Body of pancreas (tissue), 4 donors: ENCODE data around the gene MED25. TPM values are rescaled to one million over a fixed set of nuclear protein-coding genes. Genes with fewer than 3 reads are reported as not detected.

Source experiments
- ATAC-seq: fragments of 150-250 bp; one replicate; pipeline ENCODE4 v1.9.1; 2016
- DNase-seq, 4 donors: peaks; one replicate each; pipeline ENCODE4 v3.0.0-alpha.2; 2019
- H3K27ac ChIP-seq, 4 donors: fragments of 200-600 bp; sonication (generic); 1 replicate in 3 of 4; 2 replicates in 1 of 4; pipeline versions ENCODE4 v1.5.1 to v1.6.1; 2016 to 2019; ENCODE audit warnings: mild to moderate bottlenecking in 1 of 4, mixed read lengths in 1 of 4, moderate library complexity in 1 of 4
- H3K27me3 ChIP-seq, 2 donors: fragments of 200-600 bp; sonication (generic); one replicate each; pipeline ENCODE4 v1.6.0; 2016; ENCODE audit warnings: mild to moderate bottlenecking in 1 of 2
- H3K36me3 ChIP-seq, 2 donors: fragments of 200-600 bp; sonication (generic); replicated peaks in 1 of 2; 2 replicates each; pipeline ENCODE4 v1.5.1; 2016; ENCODE audit warnings: low read depth in 2 of 2; ENCODE audit not compliant: insufficient read depth in 1 of 2
- H3K4me1 ChIP-seq: fragments of 200-600 bp; sonication (generic); one replicate; pipeline ENCODE4 v1.6.0; 2016
- H3K4me3 ChIP-seq, 2 donors: fragments of 200-600 bp; sonication (generic); 1 replicate in 1 of 2; 2 replicates in 1 of 2; pipeline ENCODE4 v1.5.1; 2016 to 2019
- H3K9me3 ChIP-seq, 3 donors: fragments of 200-600 bp; sonication (generic); 1 replicate in 2 of 3; 2 replicates in 1 of 3; pipeline ENCODE4 v1.5.1; 2016
- CTCF ChIP-seq, 7 experiments: fragments of 450-650 bp in 4 of 7; fragments of 200-600 bp in 3 of 7; sonication (generic) in 3 of 7; IDR thresholded peaks; one replicate each; pipeline ENCODE4 v1.5.1; 2016 to 2019; ENCODE audit warnings: antibody characterized with exemption in 7 of 7
- POLR2A ChIP-seq, 3 donors: fragments of 450-650 bp; IDR thresholded peaks; one replicate each; pipeline ENCODE4 v1.6.1; 2016; ENCODE audit warnings: antibody characterized with exemption in 3 of 3, mild to moderate bottlenecking in 2 of 3
- WGBS, 2 donors: methylation state at CpG; one replicate each; pipeline ENCODE4 v1.1.5; 2017; 5-methylcytosine and 5-hydroxymethylcytosine counted together
- intact Hi-C: fragments of 100-400 bp; cut with DNase I; formaldehyde crosslinking; loops from one replicate; pipeline ENCODE4 v1.15.1; 2023
- total RNA-seq, 2 donors: library from RNA; depleted of rRNA; stranded (reverse); fragments of >200 nt; gene quantifications; one replicate each; pipeline ENCODE4 v1.1.0, GENCODE V29; 2016

Gene MED25
- total RNA-seq, 2 donors from 2014 or later, result 15.8 to 16.9 TPM

DNA sequence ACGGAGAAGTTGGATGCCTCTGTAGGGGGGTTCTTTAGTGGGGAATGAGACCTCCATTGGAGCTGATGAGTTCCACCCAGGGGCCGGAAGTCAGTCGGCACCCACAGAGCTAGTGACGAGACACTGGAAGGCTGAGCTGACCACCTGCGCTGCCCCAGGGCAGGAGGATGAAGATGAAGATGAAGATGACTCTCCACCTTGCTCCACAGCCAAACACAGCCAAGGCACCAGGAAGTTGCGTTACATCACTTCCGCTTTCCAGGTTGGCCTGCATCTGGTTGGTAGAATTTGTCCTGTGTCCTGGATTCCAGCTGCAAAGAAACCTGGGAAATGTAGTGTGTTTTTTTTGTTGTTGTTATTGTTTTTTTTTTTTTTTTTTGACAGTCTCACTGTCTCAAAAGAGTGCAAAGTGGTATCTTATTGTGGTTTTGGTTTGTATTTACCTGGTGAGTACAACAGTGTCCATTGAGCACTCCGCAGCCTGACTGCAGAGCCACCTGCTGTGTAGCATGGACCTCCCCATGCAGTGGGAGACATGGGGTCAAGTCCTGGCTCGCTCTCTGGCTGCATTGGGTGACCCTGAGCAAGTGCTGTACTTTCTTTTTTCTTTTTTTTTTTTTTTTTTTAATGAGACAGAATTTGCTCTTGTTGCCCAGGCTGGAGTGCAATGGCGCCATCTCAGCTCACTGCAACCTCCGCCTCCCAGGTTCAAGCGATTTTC, 61.3 kb downstream of the MED25 start:
- peaks cover 30 to 38% of the 10 kb centered on the region in 2 donors for H3K36me3 ChIP-seq
- ATAC-seq (no peak), DNase-seq (peak in 1 of 4 donors; percentile 14)
- H3K9me3 ChIP-seq, result no peaks in the 10 kb centered on the region
- no peak overlapping the region for H3K27ac ChIP-seq
- H3K4me3 ChIP-seq, result no peak overlapping the region
- TF ChIP-seq POLR2A (IDR thresholded peaks at IDR 0.05) (no peak), CTCF (IDR thresholded peaks at IDR 0.05) (no peak)
- 94 to 98% methylated on average over 12 of the region's 12 CpGs for WGBS, 2 donors
- peaks cover 24% of the 10 kb centered on the region for H3K4me1 ChIP-seq
- H3K27me3 ChIP-seq, result no peaks in the 10 kb centered on the region
- intact Hi-C loops, result no loop called here

- Histone ChIP-seq H3K36me3 (peaks cover 36 to 42% of the 10 kb centered on the region in 2 donors), H3K9me3 (no peaks in the 10 kb centered on the region), H3K27ac (no peak overlapping the region), H3K4me3 (no peak overlapping the region), H3K4me1 (peaks cover 15% of the 10 kb centered on the region), H3K27me3 (no peaks in the 10 kb centered on the region)
- no peak for ATAC-seq
- intact Hi-C loops, result no loop called here
- peak in 1 of 4 donors; percentile 11 for DNase-seq
- TF ChIP-seq POLR2A (IDR thresholded peaks at IDR 0.05) (no peak), CTCF (IDR thresholded peaks at IDR 0.05) (no peak)
- 80 to 91% methylated on average over 9 to 10 of the region's 10 CpGs for whole genome bisulfite sequencing, 2 donors
These were observed 62.2 kb downstream of the MED25 start for GRCh38 chr19:49880162-49880869.

GRCh38 chr19:49881186-49881585, 63.1 kb downstream of the MED25 start:
- no peak for ATAC-seq
- H3K27ac ChIP-seq, result no peak overlapping the region
- H3K4me1 ChIP-seq, result peaks cover 10% of the 10 kb centered on the region
- TF ChIP-seq POLR2A (IDR thresholded peaks at IDR 0.05), result no peak
- no peak for TF ChIP-seq CTCF (IDR thresholded peaks at IDR 0.05)
- no peaks in the 10 kb centered on the region for H3K9me3 ChIP-seq
- H3K36me3 ChIP-seq, result peaks cover 36 to 42% of the 10 kb centered on the region in 2 donors
- WGBS, 2 donors, result 95 to 96% methylated on average over 5 to 17 of the region's 17 CpGs
- peak in 1 of 4 donors; percentile 8 for DNase-seq
- H3K4me3 ChIP-seq, result no peak overlapping the region
- no peaks in the 10 kb centered on the region for H3K27me3 ChIP-seq
- intact Hi-C loops, result no loop called here

- ATAC-seq, result no peak
- peak in 1 of 4 donors; percentile 11 for DNase-seq
- H3K4me3 ChIP-seq, result no peak overlapping the region
- TF ChIP-seq CTCF (IDR thresholded peaks at IDR 0.05) (no peak), POLR2A (IDR thresholded peaks at IDR 0.05) (no peak)
- 91 to 92% methylated on average over 25 to 31 of the region's 31 CpGs for WGBS, 2 donors
- H3K27me3 ChIP-seq, result no peaks in the 10 kb centered on the region
- H3K36me3 ChIP-seq, result peaks cover 36 to 42% of the 10 kb centered on the region in 2 donors
- no peak overlapping the region for H3K27ac ChIP-seq
- H3K4me1 ChIP-seq, result peaks cover 10% of the 10 kb centered on the region
- H3K9me3 ChIP-seq, result no peaks in the 10 kb centered on the region
- intact Hi-C loops, result no loop called here
These were observed 63.7 kb downstream of the MED25 start for GRCh38 chr19:49881672-49882394.
